T-cell (primary cell): ENCODE measurements around the gene CD274. TPM values are rescaled to one million over a fixed set of nuclear protein-coding genes. Genes with fewer than 3 reads are reported as not detected.

ENCODE experiments used
- ATAC-seq, 4 experiments: fragments of 200-7000 bp in 3 of 4; fragments of 150-1000 bp in 1 of 4; cut with Tn5 transposase; replicated peaks in 1 of 4; 1 replicate in 3 of 4; 2 replicates in 1 of 4; pipeline ENCODE4 v1.10.0; 2021; ENCODE audit warnings: moderate library complexity in 3 of 4, mild to moderate bottlenecking in 2 of 4, moderate number of reproducible peaks in 1 of 4
- CTCF ChIA-PET, 2 donors: fragments of 300-600 bp; sonication (Branson Sonifier 250); formaldehyde crosslinking; loops; one replicate each; lab custom pipeline; 2022; ENCODE audit warnings: antibody characterized with exemption in 2 of 2; lab: Charles Lee
- POLR2A ChIA-PET, 2 donors: fragments of 300-600 bp; sonication (Branson Sonifier 250); formaldehyde crosslinking; loops; one replicate each; lab custom pipeline; 2022; ENCODE audit warnings: antibody characterized with exemption in 2 of 2; lab: Charles Lee
- DNase-seq, 35 experiments: peaks; one replicate each; pipeline versions ENCODE4 v3.0.0 to v3.0.0-alpha.2; 2013 to 2023
- H3K27ac ChIP-seq: one replicate; pipeline ENCODE4 v1.5.1; 2013; ENCODE audit warnings: low read length
- H3K27me3 ChIP-seq, 2 experiments: replicated peaks in 1 of 2; 1 replicate in 1 of 2; 2 replicates in 1 of 2; pipeline versions ENCODE4 v1.6.1 to v1.7.0; 2013; ENCODE audit warnings: low read length in 1 of 2, mixed read lengths in 1 of 2; ENCODE audit not compliant: control insufficient read depth in 2 of 2, insufficient read depth in 2 of 2; ENCODE audit errors: extremely low read depth in 1 of 2
- H3K36me3 ChIP-seq, 2 donors: 1 replicate in 1 of 2; 2 replicates in 1 of 2; pipeline versions ENCODE4 v1.6.1 to v1.7.0; 2013; ENCODE audit warnings: low read length in 1 of 2; ENCODE audit not compliant: control insufficient read depth in 2 of 2, insufficient read depth in 1 of 2; ENCODE audit errors: extremely low read depth in 1 of 2
- H3K4me1 ChIP-seq, 2 experiments: 1 replicate in 1 of 2; 2 replicates in 1 of 2; pipeline versions ENCODE4 v1.6.1 to v1.7.0; 2013; ENCODE audit warnings: low read length in 2 of 2, mixed read lengths in 1 of 2; ENCODE audit not compliant: insufficient read depth in 2 of 2, control insufficient read depth in 1 of 2; ENCODE audit errors: extremely low read depth in 1 of 2
- H3K4me3 ChIP-seq, 2 donors: 1 replicate in 1 of 2; 2 replicates in 1 of 2; pipeline versions ENCODE4 v1.5.1 to v1.7.0; 2013; ENCODE audit warnings: mild to moderate bottlenecking in 2 of 2, low read length in 1 of 2, moderate library complexity in 1 of 2; ENCODE audit not compliant: control insufficient read depth in 1 of 2; ENCODE audit errors: extremely low read depth in 1 of 2
- H3K9me3 ChIP-seq: 2 replicates; pipeline ENCODE4 v1.7.0; 2013
- H3K27ac Mint-ChIP-seq, 2 donors: one replicate each; pipeline ENCODE4 v1.8.0; 2020 to 2021; ENCODE audit warnings: mild to moderate bottlenecking in 2 of 2, mixed read lengths in 2 of 2
- H3K27me3 Mint-ChIP-seq, 2 donors: one replicate each; pipeline ENCODE4 v1.8.0; 2021 to 2022; ENCODE audit warnings: mixed read lengths in 2 of 2
- H3K36me3 Mint-ChIP-seq: one replicate; pipeline ENCODE4 v1.8.0; 2021; ENCODE audit warnings: mixed read lengths
- H3K4me1 Mint-ChIP-seq, 3 donors: one replicate each; pipeline ENCODE4 v1.8.0; 2020 to 2022; ENCODE audit warnings: mixed read lengths in 3 of 3, mild to moderate bottlenecking in 1 of 3
- H3K4me3 Mint-ChIP-seq, 3 donors: one replicate each; pipeline ENCODE4 v1.8.0; 2020 to 2022; ENCODE audit warnings: mild to moderate bottlenecking in 3 of 3, mixed read lengths in 3 of 3, moderate library complexity in 3 of 3
- H3K9me3 Mint-ChIP-seq, 3 donors: one replicate each; pipeline ENCODE4 v1.8.0; 2020 to 2022; ENCODE audit warnings: mixed read lengths in 3 of 3
- WGBS: methylation state at CpG from one replicate; pipeline ENCODE4 v1.1.5; 2013; ENCODE audit warnings: missing lambda C conversion rate; ENCODE audit not compliant: insufficient coverage; 5-methylcytosine and 5-hydroxymethylcytosine counted together
- total RNA-seq, 35 experiments: library from RNA in 6 of 35; stranded (reverse) in 6 of 35; fragments of 120-200 nt in 1 of 35; gene quantifications; one replicate each; pipeline versions ENCODE4 v1.2.1 to v1.2.4 and lab custom pipeline; 2013 to 2026

The CD274 gene
- total RNA-seq, 5 donors from 2014 or later (not counting 1 experiment from before 2014, with no cell fraction given), result 6.6 to 11.4 (median 7.2) TPM

DNA sequence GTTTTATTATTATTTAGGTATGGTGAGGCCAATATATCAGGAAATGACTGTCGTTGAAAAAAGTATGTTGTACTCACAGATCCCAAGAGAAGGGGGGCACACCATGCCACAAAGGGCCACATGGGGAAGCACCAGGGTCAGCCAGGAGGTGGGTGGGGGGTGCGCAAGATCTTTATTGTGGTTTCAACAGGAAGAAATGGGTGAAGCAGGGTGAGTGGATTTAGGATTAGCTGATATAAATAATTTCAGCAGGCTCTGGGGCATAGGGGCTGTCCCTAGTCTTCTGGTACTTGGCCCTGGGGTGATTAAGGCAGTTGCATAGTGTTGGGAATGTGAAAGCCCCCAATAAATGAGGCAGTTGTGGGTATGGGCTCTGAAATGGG, 68.6 kb downstream of the CD274 start:
- no peak overlapping the region for H3K27ac ChIP-seq
- Mint-ChIP-seq H3K27me3 (no peaks in the 10 kb centered on the region), H3K27ac (no peak overlapping the region), H3K36me3 (no peaks in the 10 kb centered on the region), H3K9me3 (no peaks in the 10 kb centered on the region), H3K4me1 (peaks cover 9 to 22% (median 17%) of the 10 kb centered on the region in 3 donors), H3K4me3 (no peak overlapping the region)
- ChIA-PET CTCF (no interaction called here), POLR2A (no interaction called here)
- no peaks in the 10 kb centered on the region for H3K9me3 ChIP-seq
- no peak for DNase-seq
- WGBS, result 22% methylated on average over 2 of the region's 2 CpGs
- H3K4me1 ChIP-seq, result peaks cover 0 to 5% of the 10 kb centered on the region in 2 experiments
- H3K36me3 ChIP-seq, result no peaks in the 10 kb centered on the region
- H3K4me3 ChIP-seq, result no peak overlapping the region
- H3K27me3 ChIP-seq, result peaks cover 0 to 4% of the 10 kb centered on the region in 2 experiments
- no peak for ATAC-seq

Other genes with a start within 250 kb of the CD274 start
- not detected for gene INSL4, start 219.1 kb upstream of the CD274 start, total RNA-seq
- 1 to 10 TPM in 3 of 5 donors, under 1 TPM in 2; 0.86 to 4.6 (median 4.5) TPM for gene RLN2, start 145.8 kb upstream of the CD274 start, total RNA-seq
- gene RLN1, start 110.7 kb upstream of the CD274 start, total RNA-seq, result 1 to 10 TPM; 1.6 to 4.8 (median 3.5) TPM
- gene PLGRKT, start 12.6 kb upstream of the CD274 start, total RNA-seq, result 10 to 100 TPM; 15.4 to 21.3 (median 19.3) TPM
- gene PDCD1LG2, start 60.0 kb downstream of the CD274 start, total RNA-seq, result under 1 TPM; 0.14 to 0.76 (median 0.40) TPM
- gene RIC1, start 178.6 kb downstream of the CD274 start, total RNA-seq, result 10 to 100 TPM; 22.2 to 29.9 (median 22.9) TPM